ENCODE results near the gene ABCG1.

ABCG1 gene

GRCh38 chr21:42252778-42253340 lies 33.9 kb downstream of the ABCG1 start:
- CTCF ChIA-PET = interaction anchor here (0.5 to 1.1 kb wide), 2 partner anchors 12 to 60 kb away, joined by 3 read pairs; no protein-coding TSS in a partner anchor

DNA sequence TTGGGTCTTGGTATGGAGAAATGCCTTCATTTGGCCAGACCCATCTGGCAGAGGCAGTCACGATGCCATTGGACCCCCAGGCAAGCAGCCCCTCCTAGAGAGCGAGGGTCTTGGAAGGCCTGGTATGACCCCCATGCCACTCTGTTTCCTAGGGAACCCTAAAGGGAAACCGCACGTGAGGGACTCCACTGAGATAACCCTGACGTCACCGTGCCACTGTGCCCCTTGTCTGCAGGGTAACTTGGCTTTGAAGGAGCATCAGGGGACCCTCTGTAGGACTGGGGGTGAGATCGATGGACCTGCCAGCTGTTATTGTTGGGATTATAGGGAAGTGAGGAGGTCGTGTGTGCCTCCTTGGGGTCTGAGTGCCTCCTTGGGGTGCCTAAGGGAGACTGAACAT lies 34.5 kb downstream of the ABCG1 start:
- no peak for DNase-seq (ENCODE audit: low spot score)
- H3K27ac ChIP-seq = no peak overlapping the region
- TF ChIP-seq CTCF (conservative IDR thresholded peaks at IDR 0.05; ENCODE audit: low read depth) = no peak
- CTCF ChIA-PET = interaction anchor here (0.5 kb wide), 1 partner anchor 59 kb away, joined by 3 read pairs; no protein-coding TSS in a partner anchor
- POLR2A ChIA-PET (ENCODE audit: low non-redundant PET) = no interaction called here

More at GRCh38 chr21:42252778-42253340, 33.9 kb downstream of the ABCG1 start:
- POLR2A ChIA-PET (ENCODE audit: low non-redundant PET) = no interaction called here
- H3K27ac ChIP-seq = no peak overlapping the region
- no peak for TF ChIP-seq CTCF (conservative IDR thresholded peaks at IDR 0.05; ENCODE audit: low read depth)
- DNase-seq (ENCODE audit: low spot score) = no peak

DNA sequence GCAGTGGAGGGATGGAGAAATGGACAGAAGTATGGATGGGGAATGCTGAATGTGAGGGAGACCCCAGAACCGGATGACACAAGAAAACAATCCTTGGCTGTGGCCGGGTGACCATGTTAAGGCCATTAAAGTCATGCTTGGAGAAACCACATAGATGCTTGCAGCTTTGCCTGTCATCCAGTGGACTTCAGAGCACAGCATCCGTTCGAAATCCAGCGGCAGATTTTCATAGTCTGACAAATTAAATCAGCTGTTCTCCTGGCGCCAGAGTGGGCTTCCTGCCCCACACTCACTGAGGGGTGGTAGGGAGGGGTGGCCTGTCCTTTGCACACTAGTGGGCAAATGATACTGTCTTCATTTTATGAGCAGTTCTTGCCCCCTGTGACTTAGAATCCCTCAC lies 35.1 kb downstream of the ABCG1 start:
- DNase-seq (ENCODE audit: low spot score) = no peak
- CTCF ChIA-PET = interaction anchor here (0.6 kb wide), 1 partner anchor 108 kb away, joined by 4 read pairs; no protein-coding TSS in a partner anchor
- POLR2A ChIA-PET (ENCODE audit: low non-redundant PET) = no interaction called here
- TF ChIP-seq CTCF (conservative IDR thresholded peaks at IDR 0.05; ENCODE audit: low read depth) = no peak
- no peak overlapping the region for H3K27ac ChIP-seq

- ChIA-PET POLR2A (ENCODE audit: low non-redundant PET) (no interaction called here), CTCF (interaction anchor here (0.6 to 0.9 kb wide), 3 partner anchors 41 to 708 kb away, joined by 3 to 4 read pairs (median 4); no protein-coding TSS in a partner anchor)
- DNase-seq (ENCODE audit: low spot score) = no peak
- no peak for TF ChIP-seq CTCF (conservative IDR thresholded peaks at IDR 0.05; ENCODE audit: low read depth)
- no peak overlapping the region for H3K27ac ChIP-seq
These were observed 36.0 kb downstream of the ABCG1 start for GRCh38 chr21:42254651-42255601.

DNA sequence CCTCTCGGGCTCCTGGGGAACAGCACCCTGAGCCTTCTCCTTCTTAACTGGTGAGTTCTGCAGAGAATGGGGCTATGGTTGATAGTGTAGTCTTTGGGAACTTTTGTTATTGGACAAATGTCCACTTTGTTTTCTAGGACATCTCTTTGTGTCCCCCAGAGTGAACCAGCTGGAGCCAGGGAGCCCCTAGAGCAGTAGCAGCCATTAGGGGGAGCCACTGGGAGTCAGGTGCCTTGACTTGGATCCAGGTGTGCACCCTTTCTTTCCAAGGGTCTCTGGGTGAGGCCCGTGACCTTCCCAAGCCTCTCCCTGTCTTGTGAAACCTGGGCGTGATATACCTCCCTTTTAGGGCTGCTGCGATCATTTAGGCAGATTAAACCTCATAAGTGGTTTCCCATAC lies 36.9 kb downstream of the ABCG1 start:
- TF ChIP-seq CTCF (conservative IDR thresholded peaks at IDR 0.05; ENCODE audit: low read depth) = no peak
- CTCF ChIA-PET = interaction anchor here (0.9 kb wide), 1 partner anchor 707 kb away, joined by 4 read pairs; no protein-coding TSS in a partner anchor
- no peak overlapping the region for H3K27ac ChIP-seq
- POLR2A ChIA-PET (ENCODE audit: low non-redundant PET) = no interaction called here
- DNase-seq (ENCODE audit: low spot score) = no peak

GRCh38 chr21:42256316-42256715 lies 37.4 kb downstream of the ABCG1 start:
- POLR2A ChIA-PET (ENCODE audit: low non-redundant PET) = no interaction called here
- DNase-seq (ENCODE audit: low spot score) = no peak
- no peak overlapping the region for H3K27ac ChIP-seq
- CTCF ChIA-PET = interaction anchor here (0.9 kb wide), 1 partner anchor 706 kb away, joined by 4 read pairs; no protein-coding TSS in a partner anchor
- no peak for TF ChIP-seq CTCF (conservative IDR thresholded peaks at IDR 0.05; ENCODE audit: low read depth)

All from RWPE1 (cell line).